GM19043 (cell line): ENCODE measurements around the gene C16orf78.
"Not testable (repeated sequence)": the region's sequence is repeated elsewhere in the genome, so short reads cannot be mapped to it uniquely, and the experiment has no call there.

Experiments
- ATAC-seq: cut with Tn5 transposase; IDR thresholded peaks from one replicate; pipeline ENCODE4 v1.9.1; 2021; ENCODE audit warnings: low read depth; ENCODE audit not compliant: unreplicated experiment

Gene C16orf78

GRCh38 chr16:49349446-49350168 is 24.0 kb upstream of the C16orf78 start:
- no peak for ATAC-seq

GRCh38 chr16:49350265-49351095 is 23.1 kb upstream of the C16orf78 start:
- no peak for ATAC-seq

DNA sequence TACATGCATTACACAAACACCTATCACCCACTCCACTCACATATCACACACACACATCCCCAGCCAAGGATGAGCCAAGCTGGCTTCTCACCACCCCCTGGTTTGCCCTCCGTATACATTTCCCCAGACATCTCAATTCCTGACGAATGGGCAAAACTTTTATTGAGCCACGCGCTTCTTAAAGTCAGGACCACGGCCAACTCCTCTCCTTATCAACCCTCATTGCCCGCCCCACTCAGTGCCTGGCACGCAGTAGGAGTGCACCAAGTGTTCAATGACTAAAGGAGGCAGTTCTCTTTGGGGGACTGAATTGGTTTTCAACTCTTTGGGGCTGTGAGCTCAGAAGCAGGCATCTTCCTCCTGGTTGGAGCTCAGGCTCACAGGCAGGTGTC is 22.5 kb upstream of the C16orf78 start:
- ATAC-seq = no peak

GRCh38 chr16:49352892-49353291 is 20.7 kb upstream of the C16orf78 start:
- no peak for ATAC-seq

- no peak for ATAC-seq
These were observed 19.9 kb upstream of the C16orf78 start for GRCh38 chr16:49353680-49354079.

- ATAC-seq = no peak
These were observed 19.5 kb upstream of the C16orf78 start for GRCh38 chr16:49354101-49354500.

DNA sequence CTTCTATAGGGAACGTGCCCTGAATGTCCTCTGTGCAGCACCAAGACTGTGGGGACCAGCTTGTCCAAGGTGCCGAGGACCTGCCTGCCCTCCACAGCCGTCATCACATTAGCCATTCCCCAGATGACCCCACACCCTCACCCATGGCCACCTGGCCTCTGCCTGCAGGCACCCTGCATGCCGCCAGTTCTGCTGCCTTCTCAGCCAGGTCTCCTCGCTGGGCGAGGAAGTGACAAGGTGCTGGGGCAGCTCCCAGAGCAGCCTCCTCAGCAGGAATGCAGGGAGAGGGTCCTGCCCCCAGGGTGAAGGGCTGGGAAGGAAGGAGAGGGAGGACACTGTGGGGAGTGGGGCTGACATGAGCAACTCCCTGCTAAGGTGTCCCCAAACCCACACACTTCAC is 18.6 kb upstream of the C16orf78 start:
- ATAC-seq = no peak

- no peak for ATAC-seq
These were observed 17.5 kb upstream of the C16orf78 start for GRCh38 chr16:49355933-49356665.

- no peak for ATAC-seq
These were observed 16.7 kb upstream of the C16orf78 start for GRCh38 chr16:49356728-49357488.

DNA sequence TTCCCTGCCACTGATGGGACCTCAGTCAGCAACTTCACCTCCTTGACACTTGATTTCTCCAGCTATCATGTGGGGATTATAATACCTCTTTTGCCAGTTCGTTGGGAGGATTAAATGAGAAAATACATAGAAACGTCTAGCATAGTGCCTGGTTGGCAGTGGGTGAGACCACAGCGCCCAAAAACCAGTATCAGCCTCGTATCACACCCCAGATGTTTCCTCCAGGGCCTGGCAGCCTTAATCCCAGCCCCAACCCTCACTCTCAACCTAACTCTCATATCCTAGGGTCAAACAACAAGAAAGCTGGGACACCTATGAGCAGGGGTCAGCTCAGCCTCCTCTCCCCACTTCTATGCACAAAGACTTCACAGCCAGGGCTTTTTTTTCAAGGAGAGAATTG is 14.0 kb upstream of the C16orf78 start:
- no peak for ATAC-seq

DNA sequence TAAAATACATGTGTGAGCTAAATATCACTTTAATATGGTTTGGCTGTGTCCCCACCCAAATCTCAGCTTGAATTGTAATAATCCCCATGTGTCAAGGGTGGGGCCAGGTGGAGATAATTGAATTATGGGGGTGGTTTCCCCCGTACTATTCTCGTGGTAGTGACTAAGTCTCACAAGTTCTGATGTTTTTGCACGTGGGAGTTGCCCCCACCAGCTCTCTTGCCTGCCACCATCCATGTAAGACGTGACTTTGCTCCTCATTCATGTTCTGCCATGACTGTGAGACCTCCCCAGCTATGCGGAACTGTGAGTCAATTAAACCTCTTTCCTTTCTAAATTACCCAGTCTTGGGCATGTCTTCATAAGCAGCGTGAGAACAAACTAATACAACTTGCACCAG is 11.9 kb upstream of the C16orf78 start:
- ATAC-seq = not testable (repeated sequence)

GRCh38 chr16:49362230-49362629 is 11.4 kb upstream of the C16orf78 start:
- no peak for ATAC-seq

- ATAC-seq = peak; percentile 87
These were observed 7.7 kb upstream of the C16orf78 start for GRCh38 chr16:49365711-49366509.

DNA sequence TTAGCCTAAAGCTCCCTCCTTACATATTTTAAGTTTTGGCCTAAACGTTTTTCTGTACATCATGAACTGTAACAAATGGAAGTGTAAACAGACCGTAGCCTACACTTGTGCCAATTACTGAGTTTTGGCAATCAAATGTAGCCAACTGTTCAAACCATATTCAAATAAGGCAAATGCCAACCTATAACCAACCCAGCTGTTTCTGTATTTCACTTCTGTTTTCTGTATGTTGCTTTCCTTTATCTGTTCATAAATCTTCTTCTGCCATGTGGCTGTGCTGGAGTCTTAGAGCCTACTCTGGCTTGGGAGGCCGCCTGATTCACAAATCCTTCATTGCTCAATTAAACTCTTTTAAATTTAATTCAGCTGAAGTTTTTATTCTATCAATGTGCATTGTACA is 6.9 kb upstream of the C16orf78 start:
- no peak for ATAC-seq

DNA sequence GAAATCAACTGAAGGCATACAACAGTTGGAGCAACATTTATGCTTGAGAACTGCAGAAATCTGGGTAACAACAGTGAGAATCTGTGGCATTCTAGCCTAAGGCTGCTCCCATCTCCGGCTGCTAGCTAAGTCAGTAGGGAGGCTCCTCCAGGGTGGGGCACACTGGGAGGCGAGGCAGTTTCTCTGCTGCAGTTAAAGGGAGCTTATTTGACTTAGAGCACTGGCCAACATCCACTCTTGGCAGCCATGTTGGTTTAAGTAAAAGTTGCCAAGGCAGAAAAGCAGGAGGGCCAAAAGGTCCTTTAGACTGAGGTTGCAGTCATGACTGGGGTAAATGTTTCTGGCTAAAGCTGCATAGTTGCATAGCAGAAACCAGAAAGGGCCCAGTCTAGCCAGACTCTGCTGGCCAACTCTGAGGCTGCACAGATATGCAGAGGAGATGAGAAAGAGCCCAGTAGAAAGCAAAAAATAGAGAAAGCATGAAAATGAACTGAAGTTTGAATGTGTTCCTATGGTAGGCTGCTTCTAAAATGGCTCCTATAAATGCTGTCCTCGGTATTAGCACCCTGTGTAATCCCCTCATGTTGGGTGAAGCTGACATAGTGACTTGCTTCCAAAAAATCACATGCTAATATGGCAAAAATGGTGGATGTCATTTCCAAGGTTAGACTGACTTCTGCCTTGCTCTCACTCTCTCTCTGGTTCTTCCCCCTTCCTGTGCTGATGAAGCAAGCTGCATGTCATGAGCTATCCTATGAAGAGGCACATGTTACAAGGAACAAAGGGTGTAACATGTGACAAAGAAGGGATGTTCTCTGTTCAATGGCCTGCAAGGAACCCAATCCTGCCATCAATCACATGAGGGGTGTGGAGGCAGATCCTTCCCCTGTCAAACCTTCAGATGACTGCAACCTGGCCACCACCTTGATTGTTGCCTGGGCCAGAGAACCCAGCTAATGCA is 3.7 kb upstream of the C16orf78 start:
- no peak for ATAC-seq

- ATAC-seq = no peak
These were observed 2.6 kb downstream of the C16orf78 start for GRCh38 chr16:49376206-49376605.

DNA sequence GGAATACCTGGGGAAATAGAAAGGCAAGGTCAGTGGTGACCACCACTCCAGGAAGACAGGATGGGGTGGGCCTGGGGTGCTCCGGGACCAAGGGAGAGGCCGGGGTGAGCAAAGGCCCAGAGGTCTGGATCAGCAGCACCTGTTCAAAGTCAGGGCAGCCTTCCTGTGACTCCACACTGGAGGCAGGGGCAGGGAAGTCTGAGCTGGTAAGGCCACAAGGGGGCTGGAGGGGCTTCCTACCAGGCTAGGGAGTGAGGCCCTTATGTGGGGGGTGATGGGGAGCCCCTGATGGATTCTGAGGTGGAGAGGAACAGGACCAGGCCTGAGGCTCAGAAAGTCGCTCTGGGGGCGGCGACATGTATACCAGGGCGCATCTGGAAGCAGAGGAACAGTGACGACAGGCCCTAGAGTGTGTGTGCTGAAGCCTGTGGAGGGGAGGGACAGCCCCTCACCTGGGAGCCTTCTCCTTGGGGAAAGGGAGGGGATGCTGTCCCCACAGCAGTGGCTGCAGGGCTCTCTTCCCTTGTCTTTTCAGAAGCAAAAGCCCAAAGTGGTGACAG is 3.7 kb downstream of the C16orf78 start:
- ATAC-seq = no peak

- ATAC-seq = no peak
These were observed 4.6 kb downstream of the C16orf78 start for GRCh38 chr16:49378238-49378637.
